ENCODE data around the gene COG7. TPM values are rescaled to one million over a fixed set of nuclear protein-coding genes. Genes with fewer than 3 reads are reported as not detected.

Gene COG7
- polyA plus RNA-seq, 1 experiment: 19.6 TPM

DNA sequence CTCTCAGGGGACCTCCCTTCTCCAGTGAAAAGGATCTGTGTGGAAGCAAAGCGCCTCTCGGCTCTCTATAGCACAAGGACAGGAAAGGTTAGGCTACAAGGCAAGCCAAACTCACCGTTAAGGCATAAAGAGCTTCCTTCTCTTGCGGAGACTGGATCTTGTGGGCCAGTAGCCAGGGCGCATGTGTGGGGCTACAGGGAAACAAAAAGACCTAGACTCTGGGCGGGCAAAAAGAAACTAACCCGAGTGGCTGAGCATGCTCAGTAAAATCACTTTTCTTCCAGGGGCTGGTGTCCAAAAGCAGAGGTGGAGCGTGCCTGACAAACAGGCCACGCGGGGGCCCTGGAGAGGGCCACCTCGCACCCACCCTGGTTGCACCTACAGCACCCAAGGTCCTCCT is 41.2 kb upstream of the COG7 start:
- Histone ChIP-seq H3K9me3 (ENCODE audit: control insufficient read depth, insufficient read depth, low read length) (no peaks in the 10 kb centered on the region), H3K27ac (ENCODE audit: low read depth, low read length) (peak overlapping the region; percentile 2), H3K27me3 (ENCODE audit: control insufficient read depth, insufficient read depth, low read length) (no peaks in the 10 kb centered on the region), H3K4me3 (ENCODE audit: low read depth, low read length) (no peak overlapping the region)
- DNase-seq (ENCODE audit: low read depth, low spot score): no peak
- ChIA-PET CTCF (no interaction called here), POLR2A (no interaction called here)
- TF ChIP-seq, protein P1, sequence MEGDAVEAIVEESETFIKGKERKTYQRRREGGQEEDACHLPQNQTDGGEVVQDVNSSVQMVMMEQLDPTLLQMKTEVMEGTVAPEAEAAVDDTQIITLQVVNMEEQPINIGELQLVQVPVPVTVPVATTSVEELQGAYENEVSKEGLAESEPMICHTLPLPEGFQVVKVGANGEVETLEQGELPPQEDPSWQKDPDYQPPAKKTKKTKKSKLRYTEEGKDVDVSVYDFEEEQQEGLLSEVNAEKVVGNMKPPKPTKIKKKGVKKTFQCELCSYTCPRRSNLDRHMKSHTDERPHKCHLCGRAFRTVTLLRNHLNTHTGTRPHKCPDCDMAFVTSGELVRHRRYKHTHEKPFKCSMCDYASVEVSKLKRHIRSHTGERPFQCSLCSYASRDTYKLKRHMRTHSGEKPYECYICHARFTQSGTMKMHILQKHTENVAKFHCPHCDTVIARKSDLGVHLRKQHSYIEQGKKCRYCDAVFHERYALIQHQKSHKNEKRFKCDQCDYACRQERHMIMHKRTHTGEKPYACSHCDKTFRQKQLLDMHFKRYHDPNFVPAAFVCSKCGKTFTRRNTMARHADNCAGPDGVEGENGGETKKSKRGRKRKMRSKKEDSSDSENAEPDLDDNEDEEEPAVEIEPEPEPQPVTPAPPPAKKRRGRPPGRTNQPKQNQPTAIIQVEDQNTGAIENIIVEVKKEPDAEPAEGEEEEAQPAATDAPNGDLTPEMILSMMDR (IDR thresholded peaks at IDR 0.05; ENCODE audit: low read depth, low read length): no peak

DNA sequence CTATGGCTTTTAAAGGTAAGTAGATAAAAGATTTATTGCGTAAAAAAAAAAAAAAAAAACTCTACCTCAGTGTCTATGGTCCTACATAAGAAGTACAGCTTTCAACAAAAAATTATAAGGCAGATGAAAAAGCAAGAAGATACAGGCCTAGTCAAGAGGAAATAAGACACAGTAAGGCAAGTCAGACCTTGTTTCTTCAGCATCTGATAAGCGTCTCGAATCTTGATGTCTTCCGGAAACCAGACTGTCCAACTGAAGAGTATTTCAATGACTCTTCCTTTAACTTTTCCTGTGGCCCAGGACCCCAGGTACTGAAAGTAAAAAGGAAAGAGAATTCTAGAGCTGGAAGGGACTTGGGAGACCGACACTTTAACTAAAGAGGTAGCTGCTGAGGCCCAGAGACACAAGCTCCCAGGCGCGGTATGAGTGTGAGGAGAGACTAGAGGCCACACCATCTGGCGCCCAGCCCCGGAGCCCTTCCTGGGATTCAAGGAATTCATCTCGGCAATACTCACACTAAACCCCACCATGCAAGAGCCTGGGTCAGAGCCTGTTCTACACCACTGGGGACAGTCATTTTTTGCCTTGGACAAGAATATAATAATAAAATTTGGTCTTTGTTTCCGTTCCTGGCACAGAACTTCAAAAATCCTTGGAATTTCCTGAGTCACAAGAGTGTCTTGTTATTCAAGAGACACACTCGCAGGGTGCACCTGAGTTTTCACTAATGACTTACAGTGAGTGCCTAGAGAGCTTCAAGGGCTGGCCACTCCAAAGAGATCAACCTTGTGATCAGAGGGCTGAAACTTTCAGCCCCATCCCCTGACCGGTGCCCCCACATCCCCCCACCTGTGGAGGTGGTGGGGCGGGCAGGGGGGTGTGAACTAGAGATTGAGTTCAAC is 38.8 kb upstream of the COG7 start:
- Histone ChIP-seq H3K9me3 (ENCODE audit: control insufficient read depth, insufficient read depth, low read length) (no peaks in the 10 kb centered on the region), H3K27ac (ENCODE audit: low read depth, low read length) (peak overlapping the region; percentile 11), H3K4me3 (ENCODE audit: low read depth, low read length) (no peak overlapping the region), H3K27me3 (ENCODE audit: control insufficient read depth, insufficient read depth, low read length) (no peaks in the 10 kb centered on the region)
- TF ChIP-seq, protein P1 (IDR thresholded peaks at IDR 0.05; ENCODE audit: low read depth, low read length): no peak
- POLR2A ChIA-PET: no interaction called here
- CTCF ChIA-PET: interaction anchor here (0.6 kb wide), 1 partner anchor 648 kb away, joined by 12 read pairs; no protein-coding TSS in a partner anchor
- DNase-seq (ENCODE audit: low read depth, low spot score): no peak

DNA sequence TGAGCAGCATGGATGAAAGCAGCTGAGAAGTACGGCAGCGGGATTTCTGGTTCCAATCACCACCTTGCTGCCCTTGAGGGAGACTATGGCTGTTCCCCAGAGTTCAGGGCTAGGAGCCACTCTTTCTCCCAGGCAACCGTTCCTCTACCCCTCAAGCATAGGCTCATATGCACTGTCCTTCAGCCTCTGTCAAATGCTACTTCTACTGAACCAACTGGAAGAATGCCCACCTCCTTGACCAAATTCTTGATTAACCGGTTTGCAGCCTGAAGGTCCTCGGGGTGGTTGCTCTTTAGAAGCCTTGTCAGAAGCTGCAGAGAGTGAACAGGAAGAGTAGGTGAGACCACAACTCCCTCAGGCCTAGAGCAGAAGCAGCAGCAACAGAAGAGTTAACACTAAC is 33.5 kb upstream of the COG7 start:
- CTCF ChIA-PET: no interaction called here
- Histone ChIP-seq H3K27me3 (ENCODE audit: control insufficient read depth, insufficient read depth, low read length) (no peaks in the 10 kb centered on the region), H3K27ac (ENCODE audit: low read depth, low read length) (no peak overlapping the region), H3K9me3 (ENCODE audit: control insufficient read depth, insufficient read depth, low read length) (no peaks in the 10 kb centered on the region), H3K4me3 (ENCODE audit: low read depth, low read length) (no peak overlapping the region)
- TF ChIP-seq, protein P1 (IDR thresholded peaks at IDR 0.05; ENCODE audit: low read depth, low read length): no peak
- DNase-seq (ENCODE audit: low read depth, low spot score): no peak
- POLR2A ChIA-PET: no interaction called here

DNA sequence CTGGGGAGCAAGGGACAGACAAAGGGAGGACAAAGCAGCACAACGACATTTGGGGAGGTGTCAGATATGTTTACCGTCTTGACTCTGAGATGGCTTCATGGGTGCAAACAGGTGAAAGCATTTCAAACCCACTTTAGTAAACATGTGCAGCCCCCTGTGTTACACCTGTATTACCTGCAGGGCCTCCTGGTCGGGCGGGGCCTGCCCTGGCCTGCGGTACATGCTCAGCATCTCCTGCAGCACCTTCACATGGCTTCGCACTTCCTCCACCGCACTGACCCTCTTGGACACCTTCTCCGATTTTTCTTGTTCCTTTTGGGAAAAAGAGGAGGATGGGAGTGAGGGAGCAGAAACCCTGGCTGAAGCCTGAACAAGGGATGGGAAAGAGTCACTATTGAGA is 32.9 kb upstream of the COG7 start:
- CTCF ChIA-PET: no interaction called here
- POLR2A ChIA-PET: no interaction called here
- Histone ChIP-seq H3K4me3 (ENCODE audit: low read depth, low read length) (no peak overlapping the region), H3K9me3 (ENCODE audit: control insufficient read depth, insufficient read depth, low read length) (no peaks in the 10 kb centered on the region), H3K27me3 (ENCODE audit: control insufficient read depth, insufficient read depth, low read length) (no peaks in the 10 kb centered on the region), H3K27ac (ENCODE audit: low read depth, low read length) (no peak overlapping the region)
- no peak for DNase-seq (ENCODE audit: low read depth, low spot score)
- TF ChIP-seq, protein P1 (IDR thresholded peaks at IDR 0.05; ENCODE audit: low read depth, low read length): no peak

DNA sequence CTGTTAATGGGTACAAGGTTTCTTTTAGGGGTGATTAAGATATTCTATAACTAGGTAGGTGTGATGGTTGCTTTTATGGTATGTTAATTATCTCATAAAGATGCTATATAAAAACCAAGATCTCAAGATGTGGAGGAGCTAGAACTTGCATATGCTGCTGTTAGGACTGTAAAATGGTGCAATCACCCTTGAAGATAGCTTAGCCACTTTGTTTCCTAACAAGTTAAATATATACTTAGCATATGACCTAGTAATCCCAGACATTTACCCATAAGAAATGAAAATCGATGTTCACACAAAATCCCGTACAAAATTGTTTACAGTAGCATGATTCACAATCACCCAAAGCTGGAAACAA is 32.2 kb upstream of the COG7 start:
- Histone ChIP-seq H3K27ac (ENCODE audit: low read depth, low read length) (no peak overlapping the region), H3K9me3 (ENCODE audit: control insufficient read depth, insufficient read depth, low read length) (no peaks in the 10 kb centered on the region), H3K27me3 (ENCODE audit: control insufficient read depth, insufficient read depth, low read length) (no peaks in the 10 kb centered on the region), H3K4me3 (ENCODE audit: low read depth, low read length) (no peak overlapping the region)
- CTCF ChIA-PET: no interaction called here
- POLR2A ChIA-PET: no interaction called here
- no peak for DNase-seq (ENCODE audit: low read depth, low spot score)
- TF ChIP-seq, protein P1 (IDR thresholded peaks at IDR 0.05; ENCODE audit: low read depth, low read length): no peak
